HTERT RPE-1 (cell line): Measurements from ENCODE around the gene TET1.
"Not testable (repeated sequence)": the region's sequence is repeated elsewhere in the genome, so short reads cannot be mapped to it uniquely, and the experiment has no call there.

Experiments
- in situ Hi-C: fragments of 300-500 bp; cut with MboI; formaldehyde crosslinking; loops from 4 replicates; pipeline ENCODE4 v1.14.3; 2020; ENCODE audit warnings: low sequenced_read_pairs

Gene TET1

DNA sequence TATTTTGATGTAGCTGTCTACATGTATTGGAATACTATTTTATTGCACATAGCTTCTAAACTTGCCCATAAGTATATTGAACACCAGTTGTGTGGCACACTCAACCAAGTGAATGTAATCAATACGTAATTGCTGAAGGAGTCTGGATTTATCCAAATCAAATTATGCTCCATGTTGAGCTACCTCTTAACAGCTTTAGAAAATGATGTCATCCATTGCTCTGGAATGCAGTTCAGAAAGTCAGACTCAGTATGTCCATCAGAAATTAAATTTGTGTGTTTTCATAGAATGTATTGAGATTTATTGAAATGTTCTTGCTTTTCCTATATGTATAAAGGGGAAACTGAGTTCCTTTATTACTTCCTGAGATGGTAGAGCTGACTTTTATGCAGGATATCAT is 135.9 kb downstream of the TET1 start:
- in situ Hi-C loops: no loop called here

DNA sequence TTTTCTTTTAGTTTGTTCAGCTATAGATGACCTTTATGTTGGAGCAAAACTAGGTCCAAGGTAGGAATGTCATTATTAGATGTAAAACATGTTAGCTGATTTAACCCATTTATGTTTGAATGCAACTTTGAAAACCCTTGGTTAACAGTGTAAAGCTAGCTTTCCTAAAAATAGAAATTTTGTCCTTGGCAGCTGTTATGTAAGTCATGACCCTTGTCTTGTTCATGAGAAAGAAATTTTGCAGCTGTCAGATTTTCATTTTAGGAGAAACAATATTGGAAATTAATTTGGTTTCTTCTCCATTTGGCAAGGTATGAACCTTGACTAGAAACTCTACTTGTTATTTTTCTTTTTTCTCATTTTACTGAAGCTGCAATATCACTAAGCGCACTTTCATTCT is 137.0 kb downstream of the TET1 start:
- in situ Hi-C loops: no loop called here

DNA sequence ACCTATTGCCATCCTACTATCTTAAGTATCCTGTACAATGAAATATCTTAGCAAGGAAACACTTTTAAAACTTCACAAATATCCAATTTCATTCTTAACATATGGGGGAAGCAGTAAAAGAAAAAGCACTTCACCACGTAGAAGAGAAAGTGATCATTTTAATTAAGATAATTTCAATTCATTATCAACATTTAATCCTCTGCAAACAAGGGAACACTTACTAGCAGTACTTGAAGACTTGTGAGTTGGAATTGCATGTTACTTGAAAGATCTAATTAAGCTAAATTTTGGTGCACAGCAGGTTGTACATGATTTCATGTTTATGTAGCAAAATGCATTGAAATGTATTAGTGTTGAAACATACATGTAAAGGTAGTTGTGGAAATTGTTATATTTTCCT is 140.1 kb downstream of the TET1 start:
- in situ Hi-C loops: no loop called here

DNA sequence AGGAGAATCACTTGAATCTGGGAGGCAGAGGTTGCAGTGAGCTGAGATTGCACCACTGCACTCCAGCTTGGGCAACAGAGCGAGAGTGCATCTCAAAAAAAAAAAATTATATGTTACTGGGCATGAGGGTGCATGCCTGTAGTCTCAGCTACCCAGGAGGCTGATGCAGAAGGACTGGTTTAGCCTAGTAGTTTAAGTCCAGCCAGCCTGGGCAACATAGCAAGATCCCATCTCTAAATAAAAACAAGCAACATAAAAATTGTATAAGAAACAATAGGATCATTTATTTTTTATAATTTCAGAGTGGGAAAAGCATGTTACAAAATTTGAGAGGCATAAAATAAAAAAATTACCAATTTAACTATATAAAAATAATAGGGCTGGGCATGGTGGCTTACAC is 145.4 kb downstream of the TET1 start:
- in situ Hi-C loops: no loop called here

DNA sequence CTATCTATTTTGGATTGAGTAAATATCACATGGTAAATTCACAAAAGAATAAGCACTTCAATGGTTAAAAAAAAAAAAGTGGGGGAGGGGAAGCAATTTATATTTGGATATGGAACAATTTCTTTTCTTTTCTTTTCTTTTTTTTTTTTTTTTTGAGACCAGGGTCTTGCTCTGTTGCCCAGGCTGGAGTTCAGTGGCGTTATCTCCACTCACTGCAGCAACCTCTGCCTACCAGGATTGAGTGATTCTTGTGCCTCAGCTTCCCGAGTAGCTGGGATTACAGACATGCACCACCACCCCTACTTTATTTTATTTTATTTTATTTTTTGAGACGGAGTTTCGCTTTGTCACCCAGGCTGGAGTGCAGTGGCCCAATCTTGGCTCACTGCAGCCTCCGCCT is 148.8 kb downstream of the TET1 start:
- in situ Hi-C loops: not testable (repeated sequence)

DNA sequence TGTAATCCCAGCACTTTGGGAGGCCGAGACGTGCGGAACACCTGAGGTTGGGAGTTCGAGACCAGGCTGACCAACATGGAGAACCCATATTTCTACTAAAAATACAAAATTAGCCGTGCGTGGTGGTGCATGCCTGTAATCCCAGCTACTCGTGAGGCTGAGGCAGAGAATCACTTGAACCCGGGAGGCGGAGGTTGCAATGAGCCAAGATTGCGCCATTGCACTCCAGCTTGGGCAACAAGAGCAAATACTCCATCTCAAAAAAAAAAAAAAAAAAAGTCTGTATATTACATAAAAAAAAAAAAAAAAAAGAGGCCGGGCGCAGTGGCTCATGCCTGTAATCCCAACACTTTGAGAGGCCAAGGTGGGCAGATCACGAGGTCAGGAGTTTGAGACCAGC is 152.9 kb downstream of the TET1 start:
- in situ Hi-C loops: not testable (repeated sequence)

DNA sequence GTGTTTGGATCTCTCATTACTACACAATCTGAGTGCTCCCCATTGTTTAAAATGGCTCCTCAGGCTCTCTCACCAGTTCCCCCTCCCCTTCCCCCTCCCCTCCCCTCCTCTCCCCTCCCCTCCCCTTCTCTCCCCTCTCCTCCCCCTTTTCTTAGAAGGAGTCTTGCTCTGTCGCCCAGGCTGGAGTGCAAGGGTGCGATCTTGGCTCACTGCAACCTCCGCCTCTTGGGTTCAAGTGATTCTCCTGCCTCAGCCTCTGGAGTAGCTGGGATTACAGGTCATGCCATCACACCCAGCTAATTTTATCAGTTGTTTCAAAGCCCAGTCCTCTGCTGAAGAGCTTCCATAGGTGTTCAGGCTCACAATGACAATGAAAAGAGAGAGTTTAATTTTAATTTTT is 157.3 kb downstream of the TET1 start:
- in situ Hi-C loops: no loop called here

DNA sequence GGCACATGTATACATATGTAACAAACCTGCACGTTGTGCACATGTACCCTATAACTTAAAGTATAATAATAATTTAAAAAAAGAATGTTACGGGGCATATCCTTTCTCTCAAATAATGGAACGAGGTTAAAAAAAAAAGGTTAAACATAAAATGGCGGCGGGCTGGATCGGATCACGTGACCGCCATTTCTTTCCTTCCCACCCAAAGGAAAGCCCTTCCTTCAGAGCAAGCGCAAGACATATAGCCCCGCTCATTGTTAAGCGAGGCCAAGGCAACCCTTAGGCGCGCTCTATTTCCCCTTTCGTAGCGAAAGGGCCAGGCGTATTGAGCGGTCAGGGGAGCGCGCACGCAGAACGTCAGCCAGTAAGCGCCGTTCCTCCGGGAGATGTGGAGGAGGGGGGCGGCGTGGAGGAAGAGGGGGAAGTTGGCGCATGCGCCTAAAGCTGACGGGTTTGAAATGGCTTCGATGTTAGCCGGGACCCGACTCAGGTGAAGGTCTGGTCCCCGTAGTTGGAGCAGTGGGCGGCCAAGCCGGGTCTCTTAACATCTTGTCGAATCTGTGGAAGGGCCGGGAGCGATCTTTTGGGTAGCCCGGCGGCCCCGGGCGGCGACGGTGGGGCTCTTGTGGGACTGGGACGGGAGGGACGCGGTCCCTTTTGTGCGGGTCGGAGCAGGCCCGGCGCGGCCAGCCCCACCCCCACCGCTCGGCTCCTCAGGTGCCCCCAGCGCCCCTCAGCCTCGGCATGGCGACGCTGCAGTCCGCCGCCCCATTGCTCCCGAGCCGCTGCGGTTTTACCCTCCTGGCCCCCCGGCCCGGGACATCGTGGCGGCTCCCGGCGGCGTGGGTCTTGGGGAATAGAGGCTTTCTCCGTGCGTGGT is 160.9 kb downstream of the TET1 start, which contains the start of gene CCAR1:
Gene CCAR1, plus strand, starts transcription at position 447 of the 880 bp plus-strand sequence. CDS start 1,266 bp downstream, outside the sequence.
- in situ Hi-C loops: no loop called here

DNA sequence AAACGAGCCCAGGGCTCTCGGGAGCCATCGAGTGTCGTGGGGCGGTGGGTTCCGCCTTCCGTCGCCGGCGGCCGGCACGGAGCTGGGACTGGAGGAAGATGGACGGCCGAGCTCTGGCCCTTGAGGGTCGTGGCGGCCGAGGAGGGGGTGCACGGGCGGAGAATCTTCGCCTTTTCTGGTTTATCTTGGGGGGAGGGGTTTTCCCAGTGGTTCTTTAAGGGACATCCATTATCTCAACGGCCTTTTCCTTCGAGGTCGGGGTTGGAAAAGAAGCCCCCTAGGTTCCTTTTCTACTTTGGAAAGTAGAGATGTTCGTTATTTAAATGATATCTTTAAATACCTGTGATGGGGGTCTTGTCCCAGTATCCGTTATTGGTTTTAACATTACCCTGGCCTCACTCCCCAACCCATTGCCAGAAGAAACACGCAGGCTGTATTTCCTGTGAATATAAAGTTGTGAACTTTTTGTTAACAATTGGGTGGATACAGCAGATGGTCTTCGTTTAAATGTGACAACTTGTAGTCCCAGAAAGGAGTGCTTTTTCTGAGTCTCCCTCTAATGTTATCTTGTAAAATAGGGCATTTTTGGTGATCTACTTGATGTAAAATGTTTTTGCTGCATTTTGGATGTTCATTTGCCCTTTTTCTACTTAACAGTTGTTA is 161.7 kb downstream of the TET1 start:
- in situ Hi-C loops: no loop called here

DNA sequence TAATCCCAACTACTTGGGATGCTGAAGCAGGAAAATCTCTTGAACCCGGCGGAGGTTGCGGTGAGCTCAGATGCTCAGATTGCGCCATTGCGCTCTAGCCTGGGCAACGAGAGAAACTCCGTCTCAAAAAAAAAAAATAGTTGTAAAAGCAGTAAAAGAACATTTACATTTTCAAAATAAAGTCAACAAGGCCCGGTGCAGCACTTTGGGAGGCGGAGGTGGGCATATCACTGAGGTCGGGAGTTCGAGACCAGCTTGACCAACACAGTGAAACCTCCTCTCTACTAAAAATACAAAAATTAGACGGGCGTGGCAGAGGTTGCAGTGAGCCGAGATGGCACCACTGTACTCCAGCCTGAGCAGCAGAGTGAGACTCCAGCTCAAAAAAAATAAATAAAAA is 164.9 kb downstream of the TET1 start:
- in situ Hi-C loops: no loop called here

DNA sequence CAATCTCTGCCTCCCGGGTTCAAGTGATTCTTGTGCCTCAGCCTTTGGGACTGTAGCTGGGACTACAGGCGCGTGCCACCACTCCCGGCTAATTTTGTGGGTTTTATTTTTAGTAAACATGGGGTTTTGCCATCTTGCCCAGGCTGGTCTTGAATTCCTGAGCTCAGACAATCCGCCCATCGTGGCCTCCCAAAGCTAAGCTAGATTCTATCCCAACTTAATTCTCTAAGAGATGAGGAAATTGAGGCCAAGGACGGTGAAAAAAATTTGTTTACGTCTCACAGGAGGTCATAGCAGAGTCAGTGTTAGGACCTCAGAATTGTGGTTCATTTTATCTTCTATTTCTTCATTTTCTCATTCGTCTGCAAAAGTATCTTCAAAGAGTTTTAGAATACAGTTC is 167.0 kb downstream of the TET1 start:
- in situ Hi-C loops: no loop called here

DNA sequence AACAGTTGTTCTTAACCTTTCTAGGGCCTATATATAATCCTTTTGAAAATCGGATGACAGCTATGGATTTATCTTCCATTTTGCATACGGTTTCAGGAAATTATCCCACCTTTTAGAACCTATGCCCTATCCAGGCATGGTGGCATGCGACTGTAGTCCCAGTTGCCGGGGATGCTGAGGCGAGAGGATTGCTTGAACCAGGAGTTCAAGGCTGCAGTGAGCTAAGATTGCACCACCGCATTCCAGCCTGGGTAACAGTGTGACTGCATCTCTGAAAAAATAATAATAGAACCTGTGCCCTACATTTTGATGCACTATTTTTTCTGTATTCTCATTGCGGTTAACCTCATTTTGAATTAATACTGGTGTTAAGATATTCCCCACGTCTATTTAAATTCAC is 172.5 kb downstream of the TET1 start:
- in situ Hi-C loops: no loop called here

DNA sequence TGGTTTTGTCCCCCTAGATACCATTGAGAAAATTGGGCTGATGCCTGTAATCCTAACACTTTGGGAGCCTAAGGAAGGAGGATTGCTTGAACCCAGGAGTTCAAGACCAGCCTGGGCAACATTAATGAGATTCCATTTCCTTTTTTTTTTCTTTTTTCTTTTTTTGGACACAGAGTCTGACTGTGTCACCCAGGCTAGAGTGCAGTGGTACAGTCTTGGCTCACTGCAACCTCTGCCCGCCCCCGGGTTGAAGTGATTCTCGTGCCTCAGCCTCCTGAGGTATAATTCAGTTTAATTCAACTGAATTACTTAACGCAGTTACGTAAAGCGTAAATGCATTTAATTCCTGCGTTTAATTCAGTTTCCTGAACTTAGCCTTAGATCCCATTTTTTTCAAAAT is 174.2 kb downstream of the TET1 start:
- in situ Hi-C loops: no loop called here

DNA sequence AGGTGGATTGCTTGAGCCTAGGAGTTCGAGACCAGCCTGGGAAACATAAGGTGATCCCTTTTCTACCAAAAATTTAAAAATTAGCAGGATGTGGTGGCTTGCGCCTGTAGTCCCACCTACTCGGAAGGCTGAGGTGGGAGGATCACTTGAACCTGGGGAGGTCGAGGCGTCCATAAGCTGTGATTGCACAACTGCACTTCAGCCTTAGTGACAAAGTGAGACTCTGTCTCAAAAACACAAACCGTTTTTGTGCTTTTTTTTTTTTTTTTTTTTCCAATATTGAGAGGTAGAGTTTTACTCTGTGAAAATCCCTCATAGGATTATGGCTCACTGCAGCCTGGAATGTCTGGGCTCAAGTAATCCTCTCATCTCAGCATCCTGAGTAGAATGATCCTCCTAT is 175.0 kb downstream of the TET1 start:
- in situ Hi-C loops: no loop called here

DNA sequence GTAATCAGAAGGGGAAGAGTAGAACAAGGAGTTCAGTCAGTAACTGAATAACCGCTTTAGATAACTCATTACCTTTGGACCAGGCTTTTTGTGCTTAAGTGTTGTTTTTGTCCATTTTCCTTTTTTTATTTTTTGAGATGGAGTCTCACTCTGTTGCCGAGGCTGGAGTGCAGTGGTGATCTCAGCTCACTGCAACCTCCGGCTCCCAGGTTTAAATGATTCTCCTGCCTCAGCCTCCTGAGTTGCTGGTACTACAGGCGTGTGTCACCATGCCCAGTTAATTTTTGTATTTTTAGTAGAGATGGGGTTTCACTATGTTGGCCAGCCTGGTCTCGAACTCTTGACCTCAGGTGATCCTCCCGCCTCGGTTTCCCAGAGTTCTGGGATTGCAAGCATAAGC is 175.6 kb downstream of the TET1 start:
- in situ Hi-C loops: not testable (repeated sequence)

DNA sequence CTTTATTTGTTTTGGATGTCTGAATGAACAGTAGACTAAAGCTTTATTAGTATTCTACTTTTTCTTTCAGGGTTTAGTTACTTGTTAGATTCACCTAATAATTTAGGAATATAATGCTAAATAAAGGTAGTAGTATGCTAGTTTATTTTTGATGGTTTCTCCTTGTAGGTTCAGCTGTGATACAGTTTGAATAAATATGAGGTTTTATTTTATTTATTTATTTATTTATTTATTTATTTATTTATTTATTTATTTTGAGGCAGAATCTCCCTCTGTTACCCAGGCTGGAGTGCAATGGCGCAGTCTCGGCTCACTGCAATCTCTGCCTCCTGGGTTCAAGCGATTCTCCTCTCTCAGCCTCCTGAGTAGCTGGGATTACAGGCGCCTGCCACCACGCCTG is 180.5 kb downstream of the TET1 start:
- in situ Hi-C loops: not testable (repeated sequence)

DNA sequence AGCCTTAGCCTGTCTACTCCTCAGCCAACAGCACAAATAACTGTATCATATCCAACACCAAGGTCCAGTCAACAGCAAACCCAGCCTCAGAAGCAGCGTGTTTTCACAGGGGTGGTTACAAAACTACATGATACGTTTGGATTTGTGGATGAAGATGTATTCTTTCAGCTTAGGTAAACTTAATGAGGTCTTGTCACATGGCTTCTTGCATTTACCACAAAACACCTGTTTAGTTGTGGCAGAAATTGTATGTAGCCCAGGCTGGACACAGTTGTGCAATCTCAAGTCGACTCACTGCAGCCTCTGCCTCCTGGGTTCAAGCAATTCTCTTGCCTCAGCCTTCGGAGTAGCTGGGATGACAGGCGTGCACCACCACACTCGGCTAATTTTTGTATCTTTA is 182.3 kb downstream of the TET1 start:
- in situ Hi-C loops: no loop called here
